SK-N-MC (cell line): ENCODE measurements around the gene PPM1N.

ENCODE experiments used
- EZH2 ChIP-seq: fragments of 200-600 bp; sonication (generic); IDR thresholded peaks from one replicate; pipeline ENCODE4 v1.6.1; 2017; ENCODE audit warnings: antibody characterized with exemption
- FOXP2 ChIP-seq: optimal IDR thresholded peaks from 2 replicates; pipeline ENCODE3; 2011; ENCODE audit warnings: mild to moderate bottlenecking, moderate library complexity; ENCODE audit not compliant: insufficient read depth; ENCODE audit errors: extremely low read length, control extremely low read depth
- POLR2AphosphoS5 ChIP-seq: IDR thresholded peaks from 2 replicates; pipeline ENCODE4 v1.6.1; 2012; ENCODE audit warnings: mild to moderate bottlenecking, low read depth, low read length, borderline replicate concordance

- TF ChIP-seq EZH2 (no peak), POLR2AphosphoS5 (no peak), FOXP2 (no peak)
These were observed 29.5 kb downstream of the PPM1N start for GRCh38 chr19:45527731-45528130.
